GM10266 (cell line): Measurements from ENCODE around the gene UNC93A.
"Not testable (repeated sequence)": the region's sequence is repeated elsewhere in the genome, so short reads cannot be mapped to it uniquely, and the experiment has no call there.

ENCODE experiments used
- DNase-seq: peaks from one replicate; pipeline ENCODE4 v3.0.0; 2012; ENCODE audit errors: extremely low spot score
- TF ChIP-seq, protein P1 (sequence below): IDR thresholded peaks from 2 replicates; pipeline ENCODE4 v1.5.1; 2012; ENCODE audit warnings: mild to moderate bottlenecking, low read depth; ENCODE audit not compliant: control insufficient read depth, insufficient read depth; ENCODE audit errors: missing control alignments

The UNC93A gene

DNA sequence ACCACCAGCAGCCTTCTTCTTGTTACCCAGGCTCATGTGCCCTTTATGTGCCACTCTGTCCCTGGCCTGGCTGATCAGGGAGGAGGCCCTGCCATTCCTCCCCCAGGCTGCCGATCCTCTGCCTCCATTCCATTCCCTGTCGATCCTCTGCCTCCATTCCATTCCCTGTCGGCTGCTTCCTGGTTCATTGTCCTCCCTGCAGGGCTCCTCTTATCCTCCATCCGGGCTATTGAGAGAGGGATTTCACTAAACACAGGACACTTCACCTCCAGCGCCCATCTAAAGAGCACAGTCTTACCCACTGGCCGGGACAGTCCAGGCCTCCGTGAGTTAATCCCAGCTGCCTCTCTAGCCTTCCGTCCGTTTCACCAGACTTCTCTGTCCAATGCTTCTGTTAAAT is 26.1 kb downstream of the UNC93A start:
- TF ChIP-seq, protein P1, sequence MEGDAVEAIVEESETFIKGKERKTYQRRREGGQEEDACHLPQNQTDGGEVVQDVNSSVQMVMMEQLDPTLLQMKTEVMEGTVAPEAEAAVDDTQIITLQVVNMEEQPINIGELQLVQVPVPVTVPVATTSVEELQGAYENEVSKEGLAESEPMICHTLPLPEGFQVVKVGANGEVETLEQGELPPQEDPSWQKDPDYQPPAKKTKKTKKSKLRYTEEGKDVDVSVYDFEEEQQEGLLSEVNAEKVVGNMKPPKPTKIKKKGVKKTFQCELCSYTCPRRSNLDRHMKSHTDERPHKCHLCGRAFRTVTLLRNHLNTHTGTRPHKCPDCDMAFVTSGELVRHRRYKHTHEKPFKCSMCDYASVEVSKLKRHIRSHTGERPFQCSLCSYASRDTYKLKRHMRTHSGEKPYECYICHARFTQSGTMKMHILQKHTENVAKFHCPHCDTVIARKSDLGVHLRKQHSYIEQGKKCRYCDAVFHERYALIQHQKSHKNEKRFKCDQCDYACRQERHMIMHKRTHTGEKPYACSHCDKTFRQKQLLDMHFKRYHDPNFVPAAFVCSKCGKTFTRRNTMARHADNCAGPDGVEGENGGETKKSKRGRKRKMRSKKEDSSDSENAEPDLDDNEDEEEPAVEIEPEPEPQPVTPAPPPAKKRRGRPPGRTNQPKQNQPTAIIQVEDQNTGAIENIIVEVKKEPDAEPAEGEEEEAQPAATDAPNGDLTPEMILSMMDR, result no peak
- DNase-seq, result no peak

DNA sequence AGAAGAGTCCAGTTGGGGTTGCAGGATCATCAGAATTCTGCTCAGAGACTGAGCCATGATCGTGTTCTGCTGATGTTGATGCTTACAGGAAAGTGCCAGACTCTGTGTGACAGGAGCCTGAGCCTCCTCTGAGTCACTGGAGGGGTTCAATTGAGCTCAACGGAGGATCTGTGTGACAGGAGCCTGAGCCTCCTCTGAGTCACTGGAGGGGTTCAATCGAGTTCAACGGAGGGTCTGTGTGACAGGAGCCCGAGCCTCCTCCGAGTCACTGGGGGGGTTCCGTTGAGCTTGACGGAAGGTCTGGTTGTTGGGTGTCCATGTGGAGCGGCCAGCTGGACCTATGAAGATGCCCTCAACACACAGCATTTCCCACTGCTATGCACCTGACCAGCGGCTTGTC is 27.2 kb downstream of the UNC93A start:
- not testable (repeated sequence) for DNase-seq

DNA sequence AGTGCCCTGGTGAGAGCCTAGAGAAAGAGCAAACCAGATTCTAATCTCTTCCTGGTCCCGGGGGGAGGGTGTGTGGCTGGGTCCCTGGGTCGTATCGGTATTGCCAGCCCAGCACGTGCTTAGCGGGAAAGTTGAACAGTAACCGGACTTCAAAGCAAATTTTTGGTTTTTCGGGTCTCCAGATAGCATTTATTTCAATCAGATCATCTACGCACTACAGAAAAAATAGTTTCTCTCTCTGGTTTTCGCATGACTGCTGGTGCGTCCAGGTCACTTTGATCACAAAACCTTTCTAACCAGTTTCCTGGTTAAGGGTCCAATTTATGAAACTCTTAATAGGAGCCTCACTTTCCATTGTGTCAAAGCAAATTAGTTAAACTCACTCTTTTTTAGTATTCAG is 27.7 kb downstream of the UNC93A start:
- not testable (repeated sequence) for DNase-seq

DNA sequence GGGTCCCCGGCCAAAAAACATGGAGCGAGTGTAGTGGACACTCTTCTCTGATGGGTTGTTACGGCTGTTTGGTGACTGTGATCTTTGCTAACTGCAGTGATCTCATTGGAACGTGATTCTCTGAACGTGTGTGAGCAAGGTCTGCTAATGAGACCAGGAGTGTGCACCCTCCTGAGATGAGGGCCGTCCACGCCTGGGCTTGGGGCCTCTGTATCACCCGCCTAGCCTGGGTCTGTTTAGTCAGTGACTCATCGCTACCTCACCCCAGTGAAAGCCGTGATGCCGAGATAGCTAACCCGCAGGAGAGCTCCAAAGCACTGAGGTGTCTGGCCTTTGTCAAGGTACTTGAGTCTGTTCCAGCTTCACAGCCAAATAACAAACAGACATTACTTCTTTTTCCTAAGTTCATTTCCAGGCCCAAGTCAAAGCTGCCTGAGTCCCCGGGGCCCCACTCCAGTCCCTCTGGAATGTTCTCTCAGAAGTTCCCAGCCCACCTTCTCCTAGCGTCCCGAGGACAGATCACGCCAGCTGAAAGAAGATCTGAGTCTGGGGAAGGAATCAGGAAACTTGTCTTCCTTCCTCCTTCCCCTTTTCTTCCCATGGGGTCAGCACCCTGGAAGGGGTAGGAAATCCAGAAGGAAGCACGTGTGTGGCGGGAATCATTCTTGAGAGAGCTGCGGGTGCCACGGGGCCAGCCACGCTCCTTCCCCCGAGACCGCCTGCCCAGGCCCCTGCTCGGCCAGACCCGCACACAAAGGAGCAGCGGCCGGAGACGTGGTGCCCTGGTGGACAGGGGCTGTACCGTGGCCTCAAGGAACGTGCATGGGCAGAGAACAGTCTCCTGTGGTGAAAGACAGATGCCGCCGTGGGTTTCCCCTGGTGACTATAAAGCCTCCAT is 29.0 kb downstream of the UNC93A start:
- DNase-seq, result not testable (repeated sequence)

DNA sequence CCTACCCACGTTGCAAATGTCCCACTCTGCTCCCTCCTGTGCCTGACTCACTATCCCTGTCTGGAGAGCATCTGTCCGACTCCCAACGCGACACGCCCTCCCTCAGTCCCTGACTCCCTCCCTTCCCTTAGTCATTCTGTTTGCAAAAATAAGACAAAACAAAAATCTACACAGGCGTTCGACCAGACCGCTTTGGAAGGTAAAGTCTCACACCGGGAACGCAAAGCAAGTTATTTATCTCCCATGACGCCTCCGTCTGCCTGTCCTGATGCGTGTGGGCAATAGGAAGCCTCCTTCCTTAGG is 29.6 kb downstream of the UNC93A start:
- not testable (repeated sequence) for DNase-seq

DNA sequence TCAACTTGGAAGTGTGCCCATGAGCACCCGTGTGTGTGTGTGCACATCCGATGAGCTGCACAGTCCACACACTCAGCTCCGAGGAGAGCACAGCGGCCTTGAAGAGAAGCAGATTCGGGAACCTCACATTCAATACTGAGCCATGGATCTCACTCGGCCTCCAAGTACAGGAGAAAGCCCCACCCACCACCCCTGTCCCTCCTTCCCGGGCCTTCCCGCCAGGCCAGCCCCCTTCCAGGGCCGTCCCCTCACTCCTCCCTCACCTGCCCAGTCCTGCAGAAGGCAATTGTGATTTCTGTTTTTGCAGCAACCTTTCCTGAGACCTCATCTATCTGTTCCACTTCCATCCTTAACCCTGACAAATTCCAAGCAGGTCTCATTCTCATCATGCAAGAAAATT is 30.1 kb downstream of the UNC93A start:
- DNase-seq, result not testable (repeated sequence)

DNA sequence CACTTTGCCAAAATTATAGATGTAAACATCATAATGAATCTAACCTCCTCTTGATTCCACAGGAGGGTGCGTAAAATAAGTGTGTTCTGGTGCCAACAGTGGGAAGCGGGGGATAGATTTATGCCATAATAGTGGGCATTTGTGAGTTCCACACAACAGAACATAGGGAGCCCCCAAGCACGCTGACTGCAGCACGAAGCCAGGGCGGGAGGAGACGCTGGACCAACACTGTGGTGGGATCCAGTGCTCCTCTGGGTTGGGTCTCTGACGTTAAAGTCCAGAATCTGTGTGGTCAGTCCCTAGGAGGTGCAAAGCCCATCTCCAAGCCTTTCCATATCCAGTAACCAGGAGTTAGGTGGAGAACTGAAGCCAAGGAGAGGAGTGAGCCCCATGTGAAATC is 32.0 kb downstream of the UNC93A start:
- no peak for DNase-seq
- TF ChIP-seq, protein P1, result no peak

DNA sequence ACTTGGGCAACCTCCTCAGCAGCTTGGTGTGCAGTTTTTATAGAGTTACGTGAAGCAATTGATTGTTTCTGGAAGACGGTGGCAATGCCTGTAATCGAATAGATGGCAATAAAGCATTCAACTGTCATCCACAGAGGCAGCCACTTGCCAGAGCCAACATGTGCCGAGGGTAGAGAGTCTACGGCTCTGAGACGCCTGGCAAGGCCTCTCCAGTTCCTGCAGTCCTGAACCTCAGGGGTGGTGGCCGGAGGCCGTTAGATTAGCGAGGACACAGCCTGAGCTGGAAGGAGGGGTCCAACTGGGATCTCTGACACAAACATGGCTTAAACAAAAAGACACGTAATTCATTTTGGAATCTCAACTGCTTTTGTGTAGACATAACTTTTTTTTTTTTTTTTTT is 33.0 kb downstream of the UNC93A start:
- DNase-seq, result no peak
- TF ChIP-seq, protein P1, result no peak

DNA sequence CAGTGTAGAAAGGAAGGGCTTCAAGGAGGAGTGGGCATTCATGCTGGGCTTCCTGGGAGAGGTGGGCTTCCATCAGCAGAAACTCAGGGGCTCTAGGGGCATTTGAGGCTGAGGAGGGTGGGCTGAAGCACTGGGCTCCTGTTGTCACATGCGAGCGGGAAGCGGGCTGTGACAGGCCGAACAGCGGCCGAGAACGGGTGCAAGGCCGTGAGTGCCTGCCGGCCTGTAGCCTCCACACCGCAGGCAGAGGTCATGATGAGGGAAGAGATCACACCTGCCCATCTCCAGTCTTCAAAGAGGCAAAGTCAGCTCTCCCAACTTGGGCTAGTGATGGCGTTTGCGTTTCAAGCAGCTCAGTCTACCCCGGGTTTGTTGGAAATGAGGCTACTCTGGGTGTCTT is 34.7 kb downstream of the UNC93A start:
- TF ChIP-seq, protein P1, result no peak
- no peak for DNase-seq

DNA sequence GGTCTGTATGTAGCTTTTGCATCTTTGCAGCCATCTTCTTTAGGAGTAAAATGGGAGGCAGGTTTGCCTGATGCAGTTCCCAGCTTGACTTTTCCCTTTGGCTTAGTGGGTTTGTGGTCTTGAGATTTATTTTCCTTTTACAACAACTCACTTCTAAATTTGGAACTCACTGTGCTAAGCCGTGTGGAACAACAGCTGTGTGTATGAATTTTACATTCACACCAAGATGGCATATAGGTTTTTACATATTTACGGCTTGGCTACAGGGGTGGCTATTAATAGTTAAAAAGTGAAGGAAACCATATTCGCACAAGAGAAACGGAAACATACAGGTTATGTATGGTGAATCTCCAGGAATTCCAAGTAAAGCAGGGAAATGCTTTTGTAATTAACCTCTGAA is 36.3 kb downstream of the UNC93A start:
- TF ChIP-seq, protein P1, result no peak
- DNase-seq, result no peak
